CD4-positive, alpha-beta memory T cell (primary cell): ENCODE results near the gene VWA3B. TPM values are rescaled to one million over a fixed set of nuclear protein-coding genes. Genes with fewer than 3 reads are reported as not detected.

Experiments
- CTCF ChIA-PET: fragments of 350-600 bp; sonication (Branson Sonifier 250); formaldehyde crosslinking; loops from one replicate; lab custom pipeline; 2021; ENCODE audit warnings: inconsistent platforms; ENCODE audit not compliant: partially characterized antibody; lab: Charles Lee
- POLR2A ChIA-PET: fragments of 350-600 bp; sonication (Branson Sonifier 250); formaldehyde crosslinking; loops from one replicate; lab custom pipeline; 2021; ENCODE audit not compliant: partially characterized antibody; lab: Charles Lee
- DNase-seq, 5 donors: peaks; one replicate each; pipeline versions ENCODE4 v3.0.0 to v3.0.0-alpha.2; 2020 to 2022; ENCODE audit warnings: mixed read lengths in 1 of 5
- H3K27ac ChIP-seq: one replicate; pipeline ENCODE4 v1.7.0; 2013; ENCODE audit warnings: low read depth, low read length
- H3K27me3 ChIP-seq: 2 replicates; pipeline ENCODE4 v1.7.0; 2013; ENCODE audit warnings: mild to moderate bottlenecking, low read length, moderate library complexity; ENCODE audit not compliant: insufficient read depth
- H3K36me3 ChIP-seq: 2 replicates; pipeline ENCODE4 v1.7.0; 2013; ENCODE audit warnings: mild to moderate bottlenecking, low read length, moderate library complexity; ENCODE audit not compliant: insufficient read depth
- H3K4me1 ChIP-seq: 2 replicates; pipeline ENCODE4 v1.7.0; 2013; ENCODE audit warnings: mild to moderate bottlenecking, low read length, moderate library complexity; ENCODE audit not compliant: insufficient read depth
- H3K4me3 ChIP-seq, 2 donors: one replicate each; pipeline ENCODE4 v1.7.0; 2013; ENCODE audit warnings: low read length in 2 of 2, mild to moderate bottlenecking in 1 of 2
- H3K9me3 ChIP-seq, 2 donors: one replicate each; pipeline ENCODE4 v1.7.0; 2013; ENCODE audit warnings: low read length in 2 of 2, control low read depth in 1 of 2; ENCODE audit not compliant: control insufficient read depth in 1 of 2
- H3K27ac Mint-ChIP-seq, 7 donors: one replicate each; pipeline ENCODE4 v1.8.0; 2020 to 2021; ENCODE audit warnings: mixed read lengths in 7 of 7, mild to moderate bottlenecking in 6 of 7, inconsistent platforms in 3 of 7, moderate library complexity in 3 of 7
- H3K27me3 Mint-ChIP-seq, 2 donors: one replicate each; pipeline ENCODE4 v1.8.0; 2020 to 2021; ENCODE audit warnings: mixed read lengths in 2 of 2
- H3K36me3 Mint-ChIP-seq, 2 donors: one replicate each; pipeline ENCODE4 v1.8.0; 2020 to 2021; ENCODE audit warnings: mixed read lengths in 2 of 2, inconsistent platforms in 1 of 2, mild to moderate bottlenecking in 1 of 2
- H3K4me1 Mint-ChIP-seq, 4 donors: one replicate each; pipeline ENCODE4 v1.8.0; 2020 to 2021; ENCODE audit warnings: mixed read lengths in 4 of 4, mild to moderate bottlenecking in 1 of 4
- H3K4me3 Mint-ChIP-seq, 8 donors: one replicate each; pipeline ENCODE4 v1.8.0; 2020 to 2021; ENCODE audit warnings: mixed read lengths in 8 of 8, mild to moderate bottlenecking in 7 of 8, moderate library complexity in 6 of 8, inconsistent platforms in 3 of 8
- H3K9me3 Mint-ChIP-seq, 8 donors: one replicate each; pipeline ENCODE4 v1.8.0; 2020 to 2021; ENCODE audit warnings: mixed read lengths in 8 of 8, mild to moderate bottlenecking in 5 of 8, inconsistent platforms in 3 of 8, moderate library complexity in 1 of 8
- intact Hi-C: fragments of 100-400 bp; cut with micrococcal nuclease; formaldehyde crosslinking; loops from one replicate; pipeline ENCODE4 v1.15.1; 2023
- polyA plus RNA-seq, 2 donors: library from polyadenylated mRNA; unstranded; fragments of 300-500 nt; fragmentation: Illumina TruSeq; gene quantifications; one replicate each; pipeline ENCODE4 v1.2.3, GENCODE V29; 2021
- total RNA-seq, 2 experiments: library from RNA; stranded (reverse); gene quantifications; one replicate each; pipeline ENCODE4 v1.2.3, GENCODE V29; 2021

VWA3B gene
- total and polyA plus RNA-seq, 4 experiments from 2014 or later: not detected

GRCh38 chr2:98212092-98213000, 125.4 kb downstream of the VWA3B start:
- intact Hi-C loops: no loop called here

GRCh38 chr2:98216616-98217015, 129.6 kb downstream of the VWA3B start:
- Histone ChIP-seq H3K27me3 (no peaks in the 10 kb centered on the region), H3K4me1 (no peaks in the 10 kb centered on the region), H3K27ac (no peak overlapping the region), H3K4me3 (no peak overlapping the region), H3K9me3 (no peaks in the 10 kb centered on the region), H3K36me3 (no peaks in the 10 kb centered on the region)
- DNase-seq: no peak
- no peak overlapping the region for H3K4me3 Mint-ChIP-seq
- intact Hi-C loops: no loop called here
- H3K27ac Mint-ChIP-seq: no peak overlapping the region
- H3K4me1 Mint-ChIP-seq: no peaks in the 10 kb centered on the region
- peaks cover 1 to 5% of the 10 kb centered on the region in 2 donors for H3K36me3 Mint-ChIP-seq
- peaks cover 23 to 47% of the 10 kb centered on the region in 2 donors for H3K27me3 Mint-ChIP-seq
- POLR2A ChIA-PET: no interaction called here
- peaks cover 1 to 26% (median 18%) of the 10 kb centered on the region in 8 donors for H3K9me3 Mint-ChIP-seq
- CTCF ChIA-PET: no interaction called here

More at GRCh38 chr2:98212092-98213000, 125.4 kb downstream of the VWA3B start:
- POLR2A ChIA-PET: no interaction called here
- Histone ChIP-seq H3K27ac (no peak overlapping the region), H3K4me3 (no peak overlapping the region), H3K4me1 (no peaks in the 10 kb centered on the region), H3K9me3 (no peaks in the 10 kb centered on the region), H3K27me3 (peaks cover 4% of the 10 kb centered on the region), H3K36me3 (no peaks in the 10 kb centered on the region)
- H3K4me1 Mint-ChIP-seq: no peaks in the 10 kb centered on the region
- H3K9me3 Mint-ChIP-seq: peaks cover 0 to 2% (median 0%) of the 10 kb centered on the region in 8 donors
- DNase-seq: no peak
- H3K4me3 Mint-ChIP-seq: no peak overlapping the region
- CTCF ChIA-PET: no interaction called here
- H3K27me3 Mint-ChIP-seq: peaks cover 30 to 42% of the 10 kb centered on the region in 2 donors
- no peaks in the 10 kb centered on the region for H3K36me3 Mint-ChIP-seq
- H3K27ac Mint-ChIP-seq: no peak overlapping the region

- Mint-ChIP-seq H3K9me3 (peaks cover 2 to 30% (median 20%) of the 10 kb centered on the region in 8 donors), H3K27ac (no peak overlapping the region), H3K4me1 (no peaks in the 10 kb centered on the region), H3K27me3 (peaks cover 18 to 35% of the 10 kb centered on the region in 2 donors), H3K36me3 (peaks cover 1 to 5% of the 10 kb centered on the region in 2 donors), H3K4me3 (no peak overlapping the region)
- CTCF ChIA-PET: no interaction called here
- Histone ChIP-seq H3K27ac (no peak overlapping the region), H3K4me3 (no peak overlapping the region), H3K4me1 (no peaks in the 10 kb centered on the region), H3K27me3 (no peaks in the 10 kb centered on the region), H3K9me3 (no peaks in the 10 kb centered on the region), H3K36me3 (no peaks in the 10 kb centered on the region)
- POLR2A ChIA-PET: no interaction called here
- intact Hi-C loops: no loop called here
- no peak for DNase-seq
Measured at GRCh38 chr2:98219152-98219551, 132.2 kb downstream of the VWA3B start.

GRCh38 chr2:98233941-98234340, 147.0 kb downstream of the VWA3B start:
- Histone ChIP-seq H3K9me3 (no peaks in the 10 kb centered on the region), H3K27me3 (no peaks in the 10 kb centered on the region), H3K4me1 (no peaks in the 10 kb centered on the region), H3K36me3 (no peaks in the 10 kb centered on the region), H3K4me3 (no peak overlapping the region), H3K27ac (no peak overlapping the region)
- no peak for DNase-seq
- Mint-ChIP-seq H3K27ac (no peak overlapping the region), H3K36me3 (no peaks in the 10 kb centered on the region), H3K27me3 (peaks cover 14 to 17% of the 10 kb centered on the region in 2 donors), H3K9me3 (no peaks in the 10 kb centered on the region), H3K4me1 (no peaks in the 10 kb centered on the region), H3K4me3 (no peak overlapping the region)
- CTCF ChIA-PET: no interaction called here
- intact Hi-C loops: no loop called here
- POLR2A ChIA-PET: no interaction called here

GRCh38 chr2:98234776-98235175, 147.8 kb downstream of the VWA3B start:
- intact Hi-C loops: no loop called here
- Histone ChIP-seq H3K4me3 (no peak overlapping the region), H3K36me3 (no peaks in the 10 kb centered on the region), H3K27me3 (no peaks in the 10 kb centered on the region), H3K9me3 (no peaks in the 10 kb centered on the region), H3K4me1 (no peaks in the 10 kb centered on the region), H3K27ac (no peak overlapping the region)
- ChIA-PET CTCF (no interaction called here), POLR2A (no interaction called here)
- DNase-seq: no peak
- no peaks in the 10 kb centered on the region for H3K4me1 Mint-ChIP-seq
- no peaks in the 10 kb centered on the region for H3K9me3 Mint-ChIP-seq
- peaks cover 15 to 16% of the 10 kb centered on the region in 2 donors for H3K27me3 Mint-ChIP-seq
- H3K27ac Mint-ChIP-seq: no peak overlapping the region
- no peak overlapping the region for H3K4me3 Mint-ChIP-seq
- no peaks in the 10 kb centered on the region for H3K36me3 Mint-ChIP-seq

GRCh38 chr2:98236935-98237334, 150.0 kb downstream of the VWA3B start:
- no peaks in the 10 kb centered on the region for H3K9me3 ChIP-seq
- H3K4me1 Mint-ChIP-seq: no peaks in the 10 kb centered on the region
- no peak overlapping the region for H3K27ac ChIP-seq
- H3K27me3 Mint-ChIP-seq: peaks cover 16 to 21% of the 10 kb centered on the region in 2 donors
- H3K36me3 Mint-ChIP-seq: no peaks in the 10 kb centered on the region
- intact Hi-C loops: no loop called here
- no peaks in the 10 kb centered on the region for H3K9me3 Mint-ChIP-seq
- no peak overlapping the region for H3K27ac Mint-ChIP-seq
- no peak overlapping the region for H3K4me3 Mint-ChIP-seq
- H3K4me1 ChIP-seq: no peaks in the 10 kb centered on the region
- H3K4me3 ChIP-seq: no peak overlapping the region
- no peak for DNase-seq
- POLR2A ChIA-PET: no interaction called here
- no peaks in the 10 kb centered on the region for H3K36me3 ChIP-seq
- H3K27me3 ChIP-seq: no peaks in the 10 kb centered on the region
- CTCF ChIA-PET: no interaction called here

- Histone ChIP-seq H3K4me3 (no peak overlapping the region), H3K9me3 (no peaks in the 10 kb centered on the region), H3K27me3 (no peaks in the 10 kb centered on the region), H3K4me1 (no peaks in the 10 kb centered on the region), H3K27ac (no peak overlapping the region), H3K36me3 (no peaks in the 10 kb centered on the region)
- no peak for DNase-seq
- intact Hi-C loops: no loop called here
- no peak overlapping the region for H3K27ac Mint-ChIP-seq
- H3K4me1 Mint-ChIP-seq: no peaks in the 10 kb centered on the region
- H3K36me3 Mint-ChIP-seq: no peaks in the 10 kb centered on the region
- ChIA-PET CTCF (no interaction called here), POLR2A (no interaction called here)
- peaks cover 21 to 29% of the 10 kb centered on the region in 2 donors for H3K27me3 Mint-ChIP-seq
- H3K4me3 Mint-ChIP-seq: no peak overlapping the region
- no peaks in the 10 kb centered on the region for H3K9me3 Mint-ChIP-seq
Measured at GRCh38 chr2:98240786-98241398, 153.9 kb downstream of the VWA3B start.
